Ovary (tissue), 9 donors: ENCODE results near the gene THPO. TPM values are rescaled to one million over a fixed set of nuclear protein-coding genes. Genes with fewer than 3 reads are reported as not detected.

Source experiments
- DNase-seq, 5 donors: peaks; one replicate each; pipeline ENCODE4 v3.0.0-alpha.2; 2019 to 2020
- H3K27ac ChIP-seq, 2 donors: fragments of 200-600 bp; one replicate each; pipeline versions ENCODE4 v1.5.1 to v1.8.0; 2019 to 2022
- H3K27me3 ChIP-seq: fragments of 200-600 bp; one replicate; pipeline ENCODE4 v1.8.0; 2022
- H3K36me3 ChIP-seq: fragments of 200-600 bp; sonication (generic); one replicate; pipeline ENCODE4 v1.5.1; 2019
- H3K4me1 ChIP-seq: one replicate; pipeline ENCODE4 v1.8.1; 2013; ENCODE audit warnings: mild to moderate bottlenecking, moderate library complexity; ENCODE audit not compliant: insufficient read depth
- H3K4me3 ChIP-seq: fragments of 200-600 bp; sonication (generic); one replicate; pipeline ENCODE4 v1.5.1; 2017
- H3K9me3 ChIP-seq, 2 donors: fragments of 200-600 bp in 1 of 2; sonication (generic) in 1 of 2; one replicate each; pipeline versions ENCODE4 v1.5.1 to v1.8.1; 2013 to 2019; ENCODE audit warnings: mild to moderate bottlenecking in 1 of 2, moderate library complexity in 1 of 2
- EP300 ChIP-seq: sonication (generic); formaldehyde crosslinking; IDR thresholded peaks from one replicate; pipeline ENCODE4 v1.6.1; 2017; ENCODE audit warnings: antibody characterized with exemption
- POLR2A ChIP-seq: fragments of 450-650 bp; IDR thresholded peaks from one replicate; pipeline ENCODE4 v1.6.1; 2017; ENCODE audit warnings: antibody characterized with exemption, mild to moderate bottlenecking, moderate library complexity
- WGBS, 3 donors: extraction: QIAGEN DNeasy Blood & Tissue Kit in 1 of 3; methylation state at CpG; one replicate each; pipeline versions ENCODE4 v1.1.5 to v1.1.7; 2013 to 2017; 5-methylcytosine and 5-hydroxymethylcytosine counted together
- intact Hi-C, 4 donors: fragments of 100-400 bp; cut with DNase I; formaldehyde crosslinking; loops; one replicate each; pipeline versions ENCODE4 v1.11.0 to v1.15.1; 2022 to 2023
- polyA plus RNA-seq, 2 donors: library from polyadenylated mRNA; stranded (reverse); fragments of 200-250 nt in 1 of 2; fragments of 350-450 nt in 1 of 2; fragmentation: Illumina TruSeq in 1 of 2; extraction: RNeasy Lipid Tissue Mini Kit (QIAGEN cat#74804) in 1 of 2; gene quantifications; one replicate each; pipeline ENCODE4 v1.2.3, GENCODE V29; 2013 to 2014
- total RNA-seq, 7 donors: library from RNA; depleted of rRNA in 2 of 7; stranded (reverse); fragments of >200 nt in 2 of 7; fragmentation: NEBNext Ultra II Directional in 3 of 7; extraction: Animal tissue kit (Norgen Biotek cat#: 25700) in 3 of 7; gene quantifications; one replicate each; pipeline versions ENCODE4 v1.1.0 to v1.2.4, GENCODE V29; 2016 to 2023
- TF ChIP-seq, protein P1 (sequence below), 3 donors: fragments of 450-650 bp in 2 of 3; fragments of 200-600 bp in 1 of 3; IDR thresholded peaks; one replicate each; pipeline versions ENCODE4 v1.5.1 to v1.8.0; 2016 to 2022; ENCODE audit warnings: antibody characterized with exemption in 3 of 3, mild to moderate bottlenecking in 1 of 3
- donor health status: DM: no; HTN: no; CAD: no; lungs with moderate emphysema.
- donor health status: DM: no; HTN: no; CAD: no.
- donor health status: Bipolar disorder and iron deficiency.
- donor health status: DM: yes; HTN: yes; CAD: no.
- donor health status: DM: no; HTN: no; CAD: no.
- donor health status: DM: yes; HTN: yes; CAD: no.

Gene THPO
- total and polyA plus RNA-seq, 9 donors: 0.34 to 2.0 (median 1.2) TPM

DNA sequence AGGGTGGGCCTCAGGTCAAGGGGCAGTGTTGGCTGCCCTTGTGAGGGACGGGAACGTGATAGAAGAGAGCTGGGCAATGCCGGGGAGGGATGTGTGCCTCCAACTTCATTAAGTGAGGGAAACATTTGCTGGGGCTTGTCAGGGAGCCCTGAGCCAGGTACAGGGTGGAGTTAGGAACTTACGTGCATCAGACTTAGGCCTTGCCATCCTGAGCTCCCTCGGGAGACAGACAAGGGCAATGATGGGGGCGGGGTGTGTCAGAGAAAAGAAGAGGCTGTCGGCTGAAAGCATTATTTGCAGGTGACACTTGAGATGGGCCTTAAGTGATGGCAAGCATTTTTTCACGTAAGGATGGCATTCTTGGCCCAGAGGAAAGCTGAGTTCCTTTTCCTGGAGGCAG, 39.0 kb downstream of the THPO start:
- no peak for DNase-seq
- H3K4me3 ChIP-seq: peak overlapping the region; percentile 12
- no peaks in the 10 kb centered on the region for H3K27me3 ChIP-seq
- no peak for TF ChIP-seq EP300
- no peak for TF ChIP-seq POLR2A
- TF ChIP-seq, protein P1, sequence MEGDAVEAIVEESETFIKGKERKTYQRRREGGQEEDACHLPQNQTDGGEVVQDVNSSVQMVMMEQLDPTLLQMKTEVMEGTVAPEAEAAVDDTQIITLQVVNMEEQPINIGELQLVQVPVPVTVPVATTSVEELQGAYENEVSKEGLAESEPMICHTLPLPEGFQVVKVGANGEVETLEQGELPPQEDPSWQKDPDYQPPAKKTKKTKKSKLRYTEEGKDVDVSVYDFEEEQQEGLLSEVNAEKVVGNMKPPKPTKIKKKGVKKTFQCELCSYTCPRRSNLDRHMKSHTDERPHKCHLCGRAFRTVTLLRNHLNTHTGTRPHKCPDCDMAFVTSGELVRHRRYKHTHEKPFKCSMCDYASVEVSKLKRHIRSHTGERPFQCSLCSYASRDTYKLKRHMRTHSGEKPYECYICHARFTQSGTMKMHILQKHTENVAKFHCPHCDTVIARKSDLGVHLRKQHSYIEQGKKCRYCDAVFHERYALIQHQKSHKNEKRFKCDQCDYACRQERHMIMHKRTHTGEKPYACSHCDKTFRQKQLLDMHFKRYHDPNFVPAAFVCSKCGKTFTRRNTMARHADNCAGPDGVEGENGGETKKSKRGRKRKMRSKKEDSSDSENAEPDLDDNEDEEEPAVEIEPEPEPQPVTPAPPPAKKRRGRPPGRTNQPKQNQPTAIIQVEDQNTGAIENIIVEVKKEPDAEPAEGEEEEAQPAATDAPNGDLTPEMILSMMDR (IDR thresholded peaks at IDR 0.05): no peak
- no peaks in the 10 kb centered on the region for H3K36me3 ChIP-seq
- 44 to 52% (median 44%) methylated on average over 8 of the region's 8 CpGs for WGBS, 3 donors
- intact Hi-C loops: no loop called here
- H3K4me1 ChIP-seq: peaks cover 20% of the 10 kb centered on the region
- H3K27ac ChIP-seq: peak overlapping the region; percentile 93 to 95
- H3K9me3 ChIP-seq: no peaks in the 10 kb centered on the region

DNA sequence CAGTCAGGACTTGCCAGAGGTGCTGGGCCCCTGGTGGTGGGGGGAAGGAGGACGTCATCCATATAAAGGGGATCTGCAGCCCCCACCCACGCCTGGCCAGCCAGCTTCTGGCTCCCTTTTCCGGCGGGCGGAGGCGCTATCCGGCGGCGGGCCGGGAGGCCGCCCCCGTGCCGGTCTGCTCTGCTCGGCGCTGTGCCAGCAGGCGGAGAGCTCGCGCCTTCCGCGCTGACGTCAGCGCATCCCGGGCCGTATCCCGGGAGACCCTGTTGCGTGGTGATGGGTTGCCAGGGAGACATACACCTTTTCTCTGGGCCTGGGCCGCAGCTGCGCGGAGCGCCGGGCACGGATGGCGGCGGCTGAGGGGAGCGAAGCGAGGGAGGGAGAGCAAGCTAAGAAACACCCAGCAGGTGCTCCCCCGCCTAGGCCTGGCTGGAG, 39.5 kb downstream of the THPO start:
- Histone ChIP-seq H3K36me3 (no peaks in the 10 kb centered on the region), H3K27ac (peak overlapping the region; percentile 93 to 95), H3K4me3 (peak overlapping the region; percentile 12), H3K9me3 (no peaks in the 10 kb centered on the region), H3K4me1 (peaks cover 20% of the 10 kb centered on the region), H3K27me3 (no peaks in the 10 kb centered on the region)
- 6 to 11% (median 10%) methylated on average over 17 to 37 of the region's 37 CpGs for WGBS, 3 donors
- TF ChIP-seq POLR2A (peak; percentile 54), EP300 (no peak)
- TF ChIP-seq, protein P1 (IDR thresholded peaks at IDR 0.05): peak in 2 of 3 donors; percentile 14 to 35
- intact Hi-C loops: no loop called here
- peak; percentile 90 to 96 (median 95) for DNase-seq

DNA sequence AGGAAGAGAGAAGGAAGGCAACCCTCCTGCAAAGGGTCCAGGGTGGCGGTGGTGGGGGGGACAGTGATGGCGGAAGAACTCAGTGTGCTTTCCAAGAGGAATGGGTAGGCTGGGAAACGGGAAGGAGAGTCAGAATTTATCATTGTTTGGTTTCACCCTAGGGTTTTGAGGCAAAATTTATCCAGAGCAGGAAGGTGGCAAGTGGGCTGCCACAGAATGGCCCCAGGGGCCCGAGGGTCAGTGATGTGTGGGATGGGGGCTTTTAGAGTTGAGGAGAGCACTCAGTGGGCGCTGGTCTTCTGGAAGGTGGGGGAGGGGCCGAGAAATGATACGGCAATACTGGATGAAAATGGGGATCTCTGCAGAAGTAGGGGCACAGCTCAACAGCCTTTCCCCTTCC, 40.0 kb downstream of the THPO start:
- DNase-seq: no peak
- TF ChIP-seq, protein P1 (IDR thresholded peaks at IDR 0.05): no peak
- TF ChIP-seq POLR2A (no peak), EP300 (no peak)
- intact Hi-C loops: loop anchor here in 1 of 4 donors (1.0 kb wide), 1 partner anchor 24 kb away; the partner anchor contains the start of gene EIF4G1
- Histone ChIP-seq H3K36me3 (no peaks in the 10 kb centered on the region), H3K27ac (peak overlapping the region; percentile 93 to 95), H3K4me1 (peaks cover 20% of the 10 kb centered on the region), H3K9me3 (no peaks in the 10 kb centered on the region), H3K27me3 (no peaks in the 10 kb centered on the region), H3K4me3 (peak overlapping the region; percentile 11)
- 48 to 59% (median 53%) methylated on average over 7 of the region's 7 CpGs for WGBS, 3 donors

DNA sequence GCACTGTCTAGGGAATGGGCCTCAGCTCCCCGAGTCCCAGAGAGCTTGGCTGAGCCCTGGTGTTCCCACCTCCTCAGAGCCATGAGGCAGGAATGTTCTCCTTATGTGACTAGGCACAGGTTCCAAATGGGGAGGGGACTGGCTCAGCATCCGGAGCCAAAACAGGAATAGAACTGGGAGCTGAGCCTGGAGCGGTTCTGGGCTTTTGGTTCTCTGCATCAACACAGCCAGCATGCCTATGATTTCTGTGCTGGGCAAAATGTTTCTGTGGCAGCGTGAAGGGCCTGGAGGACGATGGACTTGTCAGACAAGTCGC, 40.6 kb downstream of the THPO start, which contains the start of gene FAM131A:
TSS of gene FAM131A (plus strand) at position 202 of the 316 bp plus-strand sequence. CDS start at position 233, 31 bp downstream.
- Histone ChIP-seq H3K36me3 (no peaks in the 10 kb centered on the region), H3K4me3 (peak within 1 kb of the TSS; percentile 81), H3K27ac (peak within 1 kb of the TSS; percentile 93 to 95), H3K4me1 (peaks cover 20% of the 10 kb centered on the region), H3K27me3 (no peaks in the 10 kb centered on the region), H3K9me3 (no peaks in the 10 kb centered on the region)
- TF ChIP-seq POLR2A (no peak), EP300 (no peak)
- TF ChIP-seq, protein P1 (IDR thresholded peaks at IDR 0.05): no peak
- peak; percentile 66 to 83 (median 74) for DNase-seq
- WGBS, 3 donors: 24 to 40% (median 27%) methylated on average over 6 of the region's 6 CpGs
- intact Hi-C loops: loop anchor here in 1 of 4 donors (1.0 kb wide), 1 partner anchor 23 kb away; the partner anchor contains the start of gene EIF4G1
